NT2/D1 (cell line): ENCODE measurements around the gene SMC2.

Source experiments
- SUZ12 ChIP-seq: IDR thresholded peaks from 2 replicates; pipeline ENCODE4 v1.6.1; 2011; ENCODE audit not compliant: insufficient read length, insufficient read depth; ENCODE audit errors: extremely low read depth
- YY1 ChIP-seq: IDR thresholded peaks from 2 replicates; pipeline ENCODE4 v1.6.1; 2011; ENCODE audit not compliant: insufficient read length, insufficient read depth
- ZNF274 ChIP-seq: IDR thresholded peaks from 2 replicates; pipeline ENCODE4 v1.6.1; 2011; ENCODE audit warnings: mild to moderate bottlenecking, low read depth, low read length

- TF ChIP-seq ZNF274 (no peak), YY1 (no peak), SUZ12 (no peak)
Measured at GRCh38 chr9:104092875-104093600, 1.1 kb upstream of the SMC2 start.
